Midbrain (tissue), 1 donor: ENCODE measurements around the gene SGSM1.
A peak's percentile ranks its signal among the peaks of the same experiment; 100 is the strongest.

ENCODE experiments used
- DNase-seq: peaks from one replicate; lab custom pipeline; 2025; lab: John Stamatoyannopoulos, UW

The SGSM1 gene

DNA sequence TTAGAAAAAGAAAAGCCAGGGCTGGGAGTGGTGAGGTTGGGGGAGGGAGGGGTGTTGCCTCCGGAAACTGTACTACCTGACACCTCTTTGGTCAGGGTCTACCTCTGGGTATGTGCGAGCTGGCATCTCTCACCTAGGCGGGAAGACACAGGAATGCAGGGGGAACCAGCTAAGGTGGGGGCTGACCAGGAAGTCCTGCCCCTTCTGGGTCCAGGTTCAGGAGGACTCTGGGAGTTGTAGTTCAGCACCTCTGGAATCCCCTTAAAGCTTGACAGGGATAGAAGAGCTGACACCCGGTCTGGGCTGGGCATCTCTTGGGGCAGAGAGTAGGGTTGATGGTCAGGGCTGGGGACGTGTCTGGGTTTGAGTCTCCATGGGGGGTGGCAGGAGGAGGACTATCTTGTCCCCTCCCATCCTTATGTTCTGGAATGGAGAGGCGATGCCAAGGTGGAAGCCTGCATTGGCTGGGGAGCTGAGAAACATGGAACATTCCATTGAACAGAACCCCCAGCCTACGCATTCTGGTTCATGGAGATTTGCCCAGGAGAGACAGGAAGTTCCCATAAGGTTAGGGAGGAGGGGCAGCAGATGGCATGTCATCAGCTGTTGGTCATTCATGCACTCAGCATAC, 144.4 kb downstream of the SGSM1 start:
- no peak for DNase-seq

DNA sequence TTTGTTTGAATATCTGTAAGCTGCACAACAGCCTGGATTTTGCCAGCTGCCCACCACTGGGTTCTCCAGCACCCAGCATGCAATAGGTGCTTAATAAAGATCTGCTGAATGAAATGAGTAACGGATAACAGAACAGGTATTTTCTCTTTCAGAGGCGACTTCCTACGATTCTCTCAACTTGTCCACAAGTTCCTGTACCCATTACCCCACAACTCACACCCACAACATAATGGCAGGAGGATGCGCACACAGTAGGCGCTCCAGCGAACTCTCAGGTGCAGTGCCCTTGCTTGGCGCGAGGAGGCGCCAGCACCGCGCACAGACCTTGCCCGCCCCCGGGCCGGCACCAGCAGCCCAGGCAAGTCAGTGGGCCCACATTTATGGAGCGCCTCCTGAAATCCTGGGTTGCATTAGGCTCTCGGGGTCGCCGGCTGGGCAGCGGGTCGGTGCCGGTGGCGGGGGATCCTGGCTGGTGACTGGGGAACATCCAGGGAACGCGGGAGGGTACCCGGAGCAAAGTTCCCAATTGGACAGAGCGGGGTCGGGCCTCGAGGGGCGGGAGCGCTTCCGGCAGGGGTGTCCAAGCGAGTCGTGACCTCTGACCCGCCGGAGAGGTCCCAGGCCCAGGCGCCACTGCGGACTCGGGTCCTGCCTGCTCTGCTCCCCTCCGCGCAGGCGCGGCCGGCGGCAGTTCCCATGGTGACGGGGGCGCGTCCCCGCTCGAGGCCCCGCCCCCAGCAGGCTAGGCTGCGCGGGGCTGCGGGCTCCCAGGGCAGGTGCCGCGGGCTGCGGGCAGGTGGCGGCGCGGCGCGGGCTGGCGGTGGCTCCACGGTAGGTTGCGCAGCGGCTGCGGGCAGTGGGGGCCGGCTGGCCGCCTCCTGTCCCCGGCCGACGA, 146.2 kb downstream of the SGSM1 start, which contains the start of gene KIAA1671:
KIAA1671 (plus strand) TSS at position 775 of the 895 bp plus-strand sequence. CDS start 75,284 bp downstream, outside the sequence.
- DNase-seq, result peak; percentile 87

- no peak for DNase-seq
Observed at GRCh38 chr22:24952837-24953383, 146.9 kb downstream of the SGSM1 start.

- peak; percentile 22 for DNase-seq
Observed at GRCh38 chr22:24953384-24954113, 147.5 kb downstream of the SGSM1 start.

- no peak for DNase-seq
Observed at GRCh38 chr22:24954114-24954463, 148.1 kb downstream of the SGSM1 start.

DNA sequence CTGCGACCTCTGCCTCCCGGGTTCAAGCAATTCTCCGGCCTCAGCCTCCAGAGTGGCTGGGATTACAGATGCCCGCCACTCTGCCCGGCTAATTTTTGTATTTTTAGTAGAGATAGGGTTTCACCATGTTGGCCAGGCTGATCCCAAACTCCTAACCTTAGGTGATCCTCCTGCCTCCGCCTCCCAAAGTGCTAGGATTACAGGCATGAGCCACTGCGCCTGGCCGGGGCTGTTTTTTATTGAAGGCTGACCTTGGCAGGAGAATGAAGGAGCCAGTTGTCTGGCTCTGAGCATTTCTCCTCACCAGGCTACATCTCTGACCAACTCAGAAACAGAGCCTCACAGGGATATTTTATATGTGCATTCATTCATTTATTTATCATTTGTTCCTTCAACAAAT, 148.8 kb downstream of the SGSM1 start:
- DNase-seq, result no peak

- no peak for DNase-seq
Observed at GRCh38 chr22:24957043-24957442, 151.0 kb downstream of the SGSM1 start.

DNA sequence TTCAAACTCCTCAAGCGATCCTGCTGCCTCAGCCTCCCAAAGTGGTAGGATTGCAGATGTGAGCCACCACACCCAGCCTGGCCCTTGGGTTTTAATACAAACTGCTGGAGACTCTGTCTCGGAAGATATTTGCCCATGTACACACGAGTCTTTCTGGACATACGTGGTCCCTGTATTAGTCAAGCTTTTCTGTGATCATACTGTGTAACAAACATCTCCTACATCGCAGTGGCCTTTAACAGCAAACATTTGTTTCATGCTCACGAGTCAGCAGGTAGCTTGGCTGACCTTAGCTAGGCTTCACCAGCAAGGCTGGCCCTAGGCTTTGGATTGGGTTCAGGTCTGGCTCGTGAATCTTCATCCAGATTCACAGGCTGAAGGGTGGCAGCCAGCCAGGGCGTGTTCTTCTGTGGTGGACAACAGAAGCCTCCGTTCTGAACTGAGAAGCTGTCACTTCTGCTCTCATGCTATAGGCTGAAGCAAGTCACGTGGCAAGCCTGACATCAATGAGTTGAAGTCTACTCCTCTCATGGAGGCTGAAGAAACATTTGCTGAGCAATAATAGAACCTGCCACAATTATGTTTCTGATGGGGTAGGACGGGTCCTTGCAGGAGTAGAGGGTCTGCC, 155.3 kb downstream of the SGSM1 start:
- no peak for DNase-seq

- no peak for DNase-seq
Observed at GRCh38 chr22:24962094-24962493, 156.1 kb downstream of the SGSM1 start.

DNA sequence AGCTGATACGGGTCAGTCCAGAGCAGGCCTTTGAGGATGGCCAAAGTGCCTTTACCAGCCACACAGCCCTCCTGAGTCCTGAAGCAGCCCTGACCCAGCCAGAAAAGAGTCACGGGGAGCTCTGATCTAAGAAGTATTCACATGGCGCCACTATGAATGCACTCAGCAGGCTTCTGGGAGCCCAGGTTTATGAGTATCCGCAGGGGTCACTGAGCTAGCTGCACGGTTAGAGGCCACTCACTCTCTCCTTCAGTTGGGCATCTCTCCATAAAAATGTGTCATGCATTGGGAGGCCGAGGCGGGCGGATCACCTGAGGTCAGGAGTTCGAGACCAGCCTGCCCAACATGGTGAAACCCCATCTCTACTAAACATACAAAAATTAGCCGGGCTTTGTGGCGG, 156.8 kb downstream of the SGSM1 start:
- DNase-seq, result no peak

- DNase-seq, result no peak
Observed at GRCh38 chr22:24964441-24964840, 158.4 kb downstream of the SGSM1 start.

DNA sequence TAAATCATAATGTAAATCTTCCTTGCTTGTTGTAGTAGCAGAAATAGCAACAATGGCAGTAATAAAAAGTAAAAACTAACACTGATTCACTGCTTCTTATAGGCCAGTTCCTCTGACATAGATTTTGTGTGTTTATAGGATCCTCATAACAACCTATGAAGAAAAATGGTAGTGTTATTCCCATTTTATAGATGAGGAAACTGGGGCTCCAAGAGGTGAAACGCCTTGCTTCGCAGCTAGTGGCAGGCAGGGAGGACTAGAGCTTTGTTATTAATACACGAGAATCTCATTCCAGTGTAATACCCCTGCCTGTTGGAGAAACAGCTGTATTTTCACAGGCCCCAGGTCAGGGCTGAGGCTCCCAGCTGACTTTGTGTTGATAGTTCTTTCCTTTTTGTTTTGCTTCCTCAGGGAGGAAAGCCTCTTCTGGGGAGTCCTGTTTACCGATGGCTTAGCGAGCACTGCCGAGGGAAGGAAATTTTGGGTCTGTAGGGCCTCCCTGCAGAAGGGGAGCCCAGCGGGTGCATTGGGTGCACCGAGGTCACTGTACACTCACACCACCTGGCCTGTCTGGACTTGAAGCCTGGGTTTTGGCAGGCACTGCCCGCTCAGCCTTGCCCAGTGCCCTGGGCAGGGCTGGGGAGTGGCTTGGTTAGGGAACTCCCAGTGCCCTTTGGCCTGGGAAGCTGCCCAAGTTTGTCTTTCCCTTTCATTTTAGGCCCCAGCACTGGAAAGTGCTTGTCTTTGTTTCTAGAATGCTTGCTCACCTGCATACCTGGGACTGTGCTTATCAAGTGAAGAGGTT, 160.0 kb downstream of the SGSM1 start:
- DNase-seq, result peak; percentile 10

DNA sequence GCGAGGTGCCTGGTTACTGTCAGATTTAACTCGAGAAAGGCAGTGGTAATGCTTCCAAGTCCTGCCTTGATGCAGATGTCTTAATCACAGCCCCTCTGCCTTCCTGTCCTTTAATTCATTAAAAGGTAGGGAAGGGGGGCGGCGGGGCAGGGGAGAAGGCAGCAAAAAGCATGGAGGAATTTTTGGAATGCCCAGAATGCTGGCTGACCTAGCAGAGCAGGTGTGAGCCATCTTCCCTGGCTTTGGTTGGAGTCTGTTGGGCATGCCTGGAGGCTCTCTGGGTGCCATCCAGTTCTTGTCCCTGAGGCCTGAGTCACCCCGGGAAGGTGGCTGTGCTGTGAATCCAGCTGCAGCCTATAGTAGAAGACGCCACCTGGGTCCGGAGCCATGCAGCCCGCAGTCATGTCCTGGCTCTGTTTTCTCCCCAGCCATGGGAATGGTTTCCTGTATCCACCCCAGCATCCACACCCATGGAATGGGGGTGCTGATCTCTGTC, 162.1 kb downstream of the SGSM1 start:
- no peak for DNase-seq

DNA sequence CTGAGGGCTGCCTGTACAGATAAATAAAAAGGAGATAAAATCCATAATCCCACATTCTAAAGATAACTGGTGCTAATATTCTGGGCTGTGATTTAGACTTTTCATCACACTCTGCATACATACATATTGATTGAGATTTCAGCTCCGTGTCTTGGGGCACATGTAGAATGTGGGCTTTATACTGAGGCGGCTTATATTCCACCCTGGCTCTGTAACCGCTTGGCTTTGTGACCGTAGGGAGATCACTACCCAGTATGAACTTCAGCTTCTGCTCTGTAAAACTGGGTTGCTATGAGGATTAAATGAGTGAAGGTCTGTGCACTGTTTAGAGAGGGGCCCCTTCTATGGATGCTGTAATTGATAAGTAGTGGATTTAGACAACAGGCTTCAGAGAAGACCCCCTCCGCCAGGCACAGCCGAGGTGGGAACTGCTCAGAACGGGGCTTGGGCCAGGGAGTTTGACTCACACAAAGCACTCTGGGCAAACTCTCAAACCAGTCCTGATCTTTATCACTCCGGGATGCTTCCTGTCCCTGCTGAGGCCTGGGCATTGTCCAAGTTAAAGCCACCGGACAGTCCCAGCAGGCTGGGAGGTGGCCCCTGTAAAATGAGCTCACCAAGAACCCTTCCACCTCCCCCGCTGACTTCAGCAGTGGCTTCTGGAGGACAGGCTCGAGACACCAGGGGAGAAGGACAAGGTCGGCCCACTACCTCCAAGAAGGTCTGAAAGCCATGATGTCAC, 163.7 kb downstream of the SGSM1 start:
- no peak for DNase-seq

GRCh38 chr22:24972369-24972768, 166.4 kb downstream of the SGSM1 start:
- no peak for DNase-seq

- DNase-seq, result no peak
Observed at GRCh38 chr22:24973872-24974271, 167.9 kb downstream of the SGSM1 start.

DNA sequence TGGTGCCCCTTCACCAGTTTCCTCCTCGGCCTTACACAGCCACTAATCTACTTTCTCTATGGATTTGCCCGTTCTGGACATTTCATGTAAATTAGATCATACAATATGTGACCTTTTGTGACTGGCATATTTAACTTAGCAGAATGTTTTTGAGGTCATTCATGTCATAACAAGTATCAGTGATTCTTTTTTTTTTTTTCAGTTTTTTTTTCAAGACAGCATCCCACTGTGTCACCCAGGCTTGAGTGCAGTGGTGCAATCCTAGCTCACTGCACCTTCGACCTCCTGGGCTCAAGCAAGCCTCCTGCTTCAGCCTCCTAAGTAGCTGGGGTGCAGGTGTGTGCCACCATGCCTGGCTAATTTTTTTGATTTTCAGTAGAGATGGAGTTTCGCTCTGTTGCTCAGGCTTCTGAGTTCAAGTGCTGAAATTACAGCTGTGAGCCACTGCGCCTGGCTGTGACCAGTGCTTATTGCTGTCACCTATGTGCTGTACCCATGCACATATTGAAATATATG, 169.2 kb downstream of the SGSM1 start:
- DNase-seq, result no peak

DNA sequence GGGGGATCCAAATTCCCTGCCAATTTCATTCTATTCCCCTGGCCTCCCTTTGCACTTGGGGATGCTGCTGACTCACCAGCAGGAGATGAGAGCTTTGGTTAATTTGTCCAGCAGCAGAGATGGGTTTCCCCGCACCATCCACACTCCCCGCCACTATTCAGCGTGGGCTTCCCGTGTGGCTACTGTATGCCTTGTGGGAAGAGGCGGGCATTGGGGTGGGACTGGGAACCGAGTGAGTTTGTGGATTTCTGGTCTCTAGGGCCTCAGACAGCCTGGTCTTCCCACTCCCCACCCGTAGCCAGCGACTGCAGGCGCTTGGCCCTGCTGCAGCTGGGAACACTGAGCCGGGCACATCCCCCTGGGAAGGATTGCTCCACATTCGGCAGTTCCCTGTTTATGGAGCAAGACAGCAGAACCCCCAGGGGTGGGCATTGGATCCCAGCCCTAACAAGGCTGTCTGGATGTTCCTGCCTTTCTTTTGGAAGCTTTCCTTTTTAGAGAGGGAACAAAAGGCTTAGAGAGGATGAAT, 169.9 kb downstream of the SGSM1 start:
- DNase-seq, result peak; percentile 62

DNA sequence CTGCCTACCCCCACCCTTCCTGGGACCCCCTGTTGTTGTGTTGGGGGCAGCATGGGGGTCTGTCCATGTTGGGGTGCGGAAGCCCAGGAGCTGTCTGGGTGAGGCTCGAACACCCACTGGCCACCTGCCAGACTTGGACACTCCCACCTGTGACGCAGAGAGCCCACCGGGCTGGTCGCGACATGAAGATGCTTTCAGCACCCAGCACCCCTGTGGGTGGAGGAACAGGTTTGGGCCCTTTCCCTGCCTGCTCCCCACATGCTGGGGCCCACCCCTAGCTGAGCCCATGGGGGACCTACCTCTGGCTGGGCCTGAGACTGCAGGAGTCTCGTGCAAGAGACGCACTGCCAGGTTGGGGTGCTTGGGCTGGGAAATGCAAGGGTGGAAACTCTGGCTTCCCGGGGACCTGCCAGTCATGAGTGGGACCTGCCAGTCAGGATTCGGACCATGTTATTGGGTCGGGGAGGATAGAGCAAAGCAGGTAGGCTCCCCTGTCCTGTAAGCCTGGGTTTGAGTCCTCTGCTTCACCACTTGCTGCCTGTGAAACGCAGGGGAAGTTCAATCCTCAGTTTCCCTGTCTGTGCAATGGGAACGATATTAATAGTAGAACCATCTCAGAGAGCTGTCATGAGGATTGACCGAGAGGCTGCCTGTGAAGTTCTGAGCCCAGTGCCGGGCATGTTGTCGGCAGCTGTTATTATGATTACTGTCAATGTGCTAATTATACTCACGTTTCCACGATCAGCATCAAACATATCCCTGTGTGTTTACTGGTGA, 170.6 kb downstream of the SGSM1 start:
- no peak for DNase-seq
